SK-N-SH treated with all-trans-retinoic acid at 6 μM for 48 hours (cell line): ENCODE results near the gene PLD1.

ENCODE experiments used
- ATAC-seq: fragments of 200-7000 bp; cut with Tn5 transposase; 3 replicates; pipeline ENCODE4 v1.9.1; 2020; ENCODE audit warnings: mild to moderate bottlenecking, moderate library complexity
- ARNTL ChIP-seq: fragments of 450-650 bp; formaldehyde crosslinking; IDR thresholded peaks from 2 replicates; pipeline ENCODE4 v1.5.0; 2020; ENCODE audit warnings: low read depth, mild to moderate bottlenecking, moderate library complexity, borderline replicate concordance
- BACH2 ChIP-seq: fragments of 250-450 bp; sonication (Bioruptor Pico); IDR thresholded peaks from 2 replicates; pipeline ENCODE4 v1.9.0; 2021; ENCODE audit warnings: mild to moderate bottlenecking, borderline replicate concordance
- CREB5 ChIP-seq: fragments of 250-450 bp; sonication (Bioruptor Pico); IDR thresholded peaks from 2 replicates; pipeline ENCODE4 v1.5.1; 2020; ENCODE audit warnings: low read depth, mild to moderate bottlenecking, moderate library complexity
- CSRNP3 ChIP-seq: fragments of 250-450 bp; sonication (Bioruptor Pico); IDR thresholded peaks from 2 replicates; pipeline ENCODE4 v1.5.1; 2021; ENCODE audit warnings: mild to moderate bottlenecking, moderate library complexity
- ESRRG ChIP-seq: fragments of 250-450 bp; sonication (Bioruptor Pico); IDR thresholded peaks from 2 replicates; pipeline ENCODE4 v1.6.1; 2021; ENCODE audit warnings: mild to moderate bottlenecking
- GLIS3 ChIP-seq: fragments of 250-450 bp; sonication (Bioruptor Pico); IDR thresholded peaks from 2 replicates; pipeline ENCODE4 v1.5.0; 2020; ENCODE audit warnings: mild to moderate bottlenecking, moderate library complexity
- ISL1 ChIP-seq: fragments of 250-450 bp; sonication (Bioruptor Pico); IDR thresholded peaks from 2 replicates; pipeline ENCODE4 v2.1.2; 2022; ENCODE audit warnings: mild to moderate bottlenecking, moderate library complexity
- OSR1 ChIP-seq: fragments of 250-450 bp; sonication (Bioruptor Pico); IDR thresholded peaks from 2 replicates; pipeline ENCODE4 v1.8.0; 2022; ENCODE audit warnings: moderate library complexity, mild to moderate bottlenecking, inconsistent platforms
- POU6F1 ChIP-seq: fragments of 250-450 bp; sonication (Bioruptor Pico); IDR thresholded peaks from 2 replicates; pipeline ENCODE4 v1.8.0; 2021; ENCODE audit warnings: low read depth, mild to moderate bottlenecking, moderate library complexity, borderline replicate concordance
- SNAI2 ChIP-seq: fragments of 250-450 bp; sonication (Bioruptor Pico); IDR thresholded peaks from 2 replicates; pipeline ENCODE4 v1.5.0; 2020; ENCODE audit warnings: mild to moderate bottlenecking, moderate library complexity
- TCF4 ChIP-seq: fragments of 250-450 bp; sonication (Bioruptor Pico); IDR thresholded peaks from 2 replicates; pipeline ENCODE4 v1.8.0; 2021; ENCODE audit warnings: mild to moderate bottlenecking, moderate library complexity, borderline replicate concordance
- TOX ChIP-seq: fragments of 250-450 bp; sonication (Bioruptor Pico); IDR thresholded peaks from 2 replicates; pipeline ENCODE4 v1.8.0; 2021; ENCODE audit warnings: mild to moderate bottlenecking, moderate library complexity, borderline replicate concordance
- ZC3H10 ChIP-seq: fragments of 250-450 bp; sonication (Bioruptor Pico); IDR thresholded peaks from 2 replicates; pipeline ENCODE4 v1.5.1; 2021; ENCODE audit warnings: mild to moderate bottlenecking, moderate library complexity
- ZFP3 ChIP-seq: fragments of 250-450 bp; sonication (Bioruptor Pico); IDR thresholded peaks from 2 replicates; pipeline ENCODE4 v1.5.0; 2020; ENCODE audit warnings: mild to moderate bottlenecking, moderate library complexity
- ZNF565 ChIP-seq: fragments of 450-650 bp; formaldehyde crosslinking; conservative IDR thresholded peaks from 2 replicates; pipeline ENCODE4 v1.5.0; 2020; ENCODE audit warnings: low read depth, mild to moderate bottlenecking, moderate library complexity
- ZNF70 ChIP-seq: fragments of 450-650 bp; formaldehyde crosslinking; IDR thresholded peaks from 2 replicates; pipeline ENCODE4 v1.5.0; 2020; ENCODE audit warnings: mild to moderate bottlenecking, moderate library complexity
- ZNF8 ChIP-seq: fragments of 450-650 bp; formaldehyde crosslinking; IDR thresholded peaks from 2 replicates; pipeline ENCODE4 v1.5.0; 2020; ENCODE audit warnings: mild to moderate bottlenecking, moderate library complexity

PLD1 gene

GRCh38 chr3:171736556-171736955, 73.7 kb downstream of the PLD1 start:
- ATAC-seq: no peak
- no peak for TF ChIP-seq ZNF565 (CRISPR knock-in tag)

GRCh38 chr3:171733561-171733960, 76.7 kb downstream of the PLD1 start:
- TF ChIP-seq POU6F1 (CRISPR knock-in tag) (no peak), ISL1 (CRISPR knock-in tag) (no peak), ZFP3 (CRISPR knock-in tag) (no peak), TCF4 (no peak), BACH2 (CRISPR knock-in tag) (no peak), ZNF565 (CRISPR knock-in tag) (no peak), OSR1 (CRISPR knock-in tag) (no peak), GLIS3 (CRISPR knock-in tag) (no peak), TOX (CRISPR knock-in tag) (no peak), ZNF8 (no peak)
- no peak for ATAC-seq

GRCh38 chr3:171732756-171733155, 77.5 kb downstream of the PLD1 start:
- no peak for TF ChIP-seq CREB5 (CRISPR knock-in tag)
- no peak for TF ChIP-seq ZNF565 (CRISPR knock-in tag)
- TF ChIP-seq ESRRG (CRISPR knock-in tag): no peak
- no peak for TF ChIP-seq ZNF70 (CRISPR knock-in tag)
- TF ChIP-seq GLIS3 (CRISPR knock-in tag): no peak
- no peak for TF ChIP-seq POU6F1 (CRISPR knock-in tag)
- no peak for TF ChIP-seq CSRNP3 (CRISPR knock-in tag)
- TF ChIP-seq ARNTL (CRISPR knock-in tag): no peak
- peak; percentile 40; the same call in 2 of the 3 replicates for ATAC-seq

- no peak for TF ChIP-seq ZC3H10 (CRISPR knock-in tag)
- ATAC-seq: no peak
These were observed 78.6 kb downstream of the PLD1 start for GRCh38 chr3:171731691-171732090.

GRCh38 chr3:171729452-171730334, 80.6 kb downstream of the PLD1 start:
- ATAC-seq: no peak; the same call in 2 of the 3 replicates
- TF ChIP-seq CREB5 (CRISPR knock-in tag) (0 out of 2 replicates have a peak, but pooled peaks have one; percentile 36), ISL1 (CRISPR knock-in tag) (peak; percentile 86), SNAI2 (CRISPR knock-in tag) (no peak)
